H1 (cell line): ENCODE results near the gene IL36G. TPM values are rescaled to one million over a fixed set of nuclear protein-coding genes. Genes with fewer than 3 reads are reported as not detected.

Experiments
- CTCF ChIA-PET: fragments of 300-600 bp; sonication (Branson Sonifier 250); formaldehyde crosslinking; loops from one replicate; lab custom pipeline; 2021; ENCODE audit not compliant: partially characterized antibody; lab: Charles Lee
- POLR2A ChIA-PET: fragments of 300-600 bp; sonication (Branson Sonifier 250); formaldehyde crosslinking; loops from one replicate; lab custom pipeline; 2021; ENCODE audit warnings: inconsistent platforms; ENCODE audit not compliant: partially characterized antibody; lab: Charles Lee
- DNase-seq, 2 experiments: peaks; one replicate each; pipeline versions ENCODE4 v3.0.0 to v3.0.0-alpha.2; 2010 to 2022; ENCODE audit warnings: low spot score in 2 of 2, low read depth in 1 of 2, mixed read lengths in 1 of 2
- FAIRE-seq: peaks from 2 replicates; lab custom pipeline; 2011; peaks lifted over from hg19 to GRCh38; lab: Jason Lieb, UNC
- H2AFZ ChIP-seq: 2 replicates; pipeline ENCODE4 v1.8.1; 2012; ENCODE audit warnings: low read length, inconsistent platforms
- H2AK5ac ChIP-seq: 2 replicates; pipeline ENCODE4 v1.6.1; 2013; ENCODE audit warnings: low read depth, low read length
- H2BK120ac ChIP-seq: replicated peaks from 2 replicates; pipeline ENCODE3; 2013; ENCODE audit warnings: low read depth, low read length, inconsistent platforms
- H2BK12ac ChIP-seq: 2 replicates; pipeline ENCODE4 v1.6.1; 2013; ENCODE audit warnings: low read depth, low read length
- H2BK15ac ChIP-seq: 2 replicates; pipeline ENCODE4 v1.6.1; 2013; ENCODE audit warnings: low read length
- H2BK20ac ChIP-seq: 2 replicates; pipeline ENCODE4 v1.6.1; 2013; ENCODE audit warnings: low read length
- H2BK5ac ChIP-seq: 2 replicates; pipeline ENCODE4 v1.6.1; 2013; ENCODE audit warnings: low read depth, low read length
- H3K14ac ChIP-seq: 2 replicates; pipeline ENCODE4 v1.6.1; 2013; ENCODE audit warnings: inconsistent platforms; ENCODE audit not compliant: insufficient read length
- H3K18ac ChIP-seq: 2 replicates; pipeline ENCODE4 v1.6.1; 2013; ENCODE audit warnings: low read length; ENCODE audit errors: extremely low read depth
- H3K23ac ChIP-seq: 2 replicates; pipeline ENCODE4 v1.6.1; 2013; ENCODE audit warnings: inconsistent platforms; ENCODE audit not compliant: insufficient read length
- H3K23me2 ChIP-seq: 2 replicates; pipeline ENCODE4 v1.6.1; 2013; ENCODE audit warnings: low read depth, low read length
- H3K27ac ChIP-seq: 2 replicates; pipeline ENCODE4 v1.6.1; 2011; ENCODE audit warnings: low read depth, low read length, inconsistent platforms
- H3K27me3 ChIP-seq, 4 experiments: replicated peaks in 1 of 4; 1 replicate in 1 of 4; 2 replicates in 3 of 4; pipeline versions ENCODE4 v1.6.1 to v1.8.1; 2011 to 2013; ENCODE audit warnings: low read length in 3 of 4, mild to moderate bottlenecking in 3 of 4, inconsistent platforms in 2 of 4, mixed read lengths in 2 of 4, moderate library complexity in 1 of 4; ENCODE audit not compliant: control insufficient read depth in 3 of 4, insufficient read depth in 3 of 4; ENCODE audit errors: extremely low read depth in 1 of 4
- H3K36me3 ChIP-seq, 4 experiments: 2 replicates each; pipeline versions ENCODE4 v1.6.1 to v1.8.1; 2011 to 2013; ENCODE audit warnings: mild to moderate bottlenecking in 4 of 4, low read length in 3 of 4, moderate library complexity in 2 of 4, control low read depth in 1 of 4, inconsistent platforms in 1 of 4; ENCODE audit not compliant: insufficient read depth in 4 of 4, control insufficient read depth in 2 of 4
- H3K4ac ChIP-seq: replicated peaks from 2 replicates; pipeline ENCODE3; 2013; ENCODE audit warnings: low read length, low read depth, mixed read lengths, inconsistent platforms; ENCODE audit not compliant: insufficient read length
- H3K4me1 ChIP-seq, 4 experiments: replicated peaks in 1 of 4; 1 replicate in 1 of 4; 2 replicates in 3 of 4; pipeline versions ENCODE4 v1.6.1 to v1.8.1; 2011 to 2013; ENCODE audit warnings: low read length in 3 of 4, inconsistent platforms in 2 of 4, mixed read lengths in 1 of 4; ENCODE audit not compliant: insufficient read depth in 4 of 4, control insufficient read depth in 3 of 4
- H3K4me2 ChIP-seq, 2 experiments: 2 replicates each; pipeline versions ENCODE4 v1.6.1 to v1.8.1; 2011 to 2013; ENCODE audit warnings: low read depth in 2 of 2, low read length in 2 of 2, control low read depth in 1 of 2, inconsistent platforms in 1 of 2, mild to moderate bottlenecking in 1 of 2; ENCODE audit not compliant: insufficient read depth in 1 of 2
- H3K4me3 ChIP-seq, 4 experiments: fragments of 200-600, 300-600 bp in 1 of 4; sonication (generic), shearing (Covaris generic), sonication (Bioruptor Twin) in 1 of 4; 2 replicates each; pipeline versions ENCODE4 v1.5.1 to v1.8.1; 2011 to 2016; ENCODE audit warnings: low read length in 4 of 4, low read depth in 3 of 4, control low read depth in 2 of 4, inconsistent platforms in 2 of 4, mild to moderate bottlenecking in 2 of 4, mixed read lengths in 1 of 4, moderate library complexity in 1 of 4; ENCODE audit not compliant: insufficient read depth in 2 of 4; ENCODE audit errors: extremely low read depth in 1 of 4
- H3K56ac ChIP-seq: replicated peaks from 2 replicates; pipeline ENCODE3; 2013; ENCODE audit warnings: low read depth, mild to moderate bottlenecking, mixed read lengths, low read length, inconsistent platforms; ENCODE audit not compliant: insufficient read length
- H3K79me1 ChIP-seq: 2 replicates; pipeline ENCODE4 v1.6.1; 2013; ENCODE audit warnings: low read depth, low read length, control low read depth
- H3K79me2 ChIP-seq, 2 experiments: 2 replicates each; pipeline versions ENCODE4 v1.6.1 to v1.8.1; 2012 to 2013; ENCODE audit warnings: low read length in 2 of 2, mild to moderate bottlenecking in 2 of 2, inconsistent platforms in 1 of 2; ENCODE audit not compliant: insufficient read depth in 2 of 2, control insufficient read depth in 1 of 2
- H3K9ac ChIP-seq, 4 experiments: replicated peaks in 1 of 4; 1 replicate in 1 of 4; 2 replicates in 3 of 4; pipeline versions ENCODE4 v1.6.1 to v1.8.1; 2011 to 2013; ENCODE audit warnings: low read depth in 3 of 4, low read length in 3 of 4, control low read depth in 2 of 4, mild to moderate bottlenecking in 2 of 4, moderate library complexity in 2 of 4, inconsistent platforms in 1 of 4; ENCODE audit errors: extremely low read depth in 1 of 4
- H3K9me3 ChIP-seq, 2 experiments: 2 replicates each; pipeline versions ENCODE4 v1.6.1 to v1.8.1; 2012 to 2013; ENCODE audit warnings: mild to moderate bottlenecking in 2 of 2, moderate library complexity in 2 of 2, control low read depth in 1 of 2, inconsistent platforms in 1 of 2, low read depth in 1 of 2, low read length in 1 of 2, mixed read lengths in 1 of 2; ENCODE audit not compliant: insufficient read depth in 2 of 2
- H4K20me1 ChIP-seq, 2 experiments: replicated peaks in 1 of 2; 2 replicates each; pipeline versions ENCODE3 to v1.8.1; 2011 to 2013; ENCODE audit warnings: inconsistent platforms in 2 of 2, low read length in 2 of 2, mild to moderate bottlenecking in 1 of 2; ENCODE audit not compliant: insufficient read depth in 2 of 2, control insufficient read depth in 1 of 2
- H4K5ac ChIP-seq: 2 replicates; pipeline ENCODE4 v1.6.1; 2013; ENCODE audit warnings: low read length, low read depth, mixed read lengths, inconsistent platforms; ENCODE audit not compliant: insufficient read length
- H4K8ac ChIP-seq: 2 replicates; pipeline ENCODE4 v1.8.0; 2013; ENCODE audit warnings: mild to moderate bottlenecking, moderate library complexity, low read length, inconsistent platforms; ENCODE audit not compliant: insufficient read depth; ENCODE audit errors: extremely low read depth
- H4K91ac ChIP-seq: replicated peaks from 2 replicates; pipeline ENCODE3; 2013; ENCODE audit warnings: low read length, mixed read lengths, inconsistent platforms; ENCODE audit not compliant: insufficient read length
- BACH1 ChIP-seq: IDR thresholded peaks from 2 replicates; pipeline ENCODE4 v1.6.1; 2012; ENCODE audit warnings: low read length, improper control_type of control experiment
- CBX5 ChIP-seq: fragments of 300-800, 300-1000 bp; sonication (generic); IDR thresholded peaks from 2 replicates; pipeline ENCODE4 v1.7.1; 2016; ENCODE audit warnings: antibody characterized with exemption, low read length, low read depth
- CHD1 ChIP-seq: IDR thresholded peaks from 2 replicates; pipeline ENCODE4 v1.6.1; 2012; ENCODE audit warnings: low read depth, low read length, improper control_type of control experiment
- KDM1A ChIP-seq: fragments of 200-600, 300-600 bp; sonication (generic); IDR thresholded peaks from 2 replicates; pipeline ENCODE4 v1.7.1; 2016; ENCODE audit warnings: mild to moderate bottlenecking, low read length, borderline replicate concordance
- POLR2AphosphoS5 ChIP-seq: IDR thresholded peaks from 2 replicates; pipeline ENCODE4 v1.6.1; 2011; ENCODE audit warnings: low read depth, low read length
- RBBP5 ChIP-seq: IDR thresholded peaks from 2 replicates; pipeline ENCODE4 v1.7.1; 2012; ENCODE audit warnings: low read depth, mild to moderate bottlenecking, inconsistent platforms, low read length, moderate library complexity, borderline replicate concordance
- SIN3A ChIP-seq, 2 experiments: IDR thresholded peaks in 1 of 2; conservative IDR thresholded peaks in 1 of 2; 2 replicates each; pipeline ENCODE4 v1.6.1; 2011 to 2012; ENCODE audit warnings: low read length in 2 of 2, improper control_type of control experiment in 1 of 2, low read depth in 1 of 2, mild to moderate bottlenecking in 1 of 2
- SP1 ChIP-seq: IDR thresholded peaks from 2 replicates; pipeline ENCODE4 v1.6.1; 2011; ENCODE audit warnings: low read depth, low read length
- SP4 ChIP-seq: IDR thresholded peaks from 2 replicates; pipeline ENCODE4 v1.6.1; 2012; ENCODE audit warnings: low read length, inconsistent platforms
- TCF12 ChIP-seq: IDR thresholded peaks from 2 replicates; pipeline ENCODE4 v1.6.1; 2011; ENCODE audit warnings: low read depth, mild to moderate bottlenecking, low read length
- ZNF274 ChIP-seq: IDR thresholded peaks from 2 replicates; pipeline ENCODE4 v1.7.0; 2012; ENCODE audit warnings: low read length, borderline replicate concordance; ENCODE audit errors: extremely low read depth
- WGBS, 2 experiments: shearing (Covaris generic) in 1 of 2; methylation state at CpG; one replicate each; pipeline versions ENCODE4 v1.1.6 to v1.1.7; 2013 to 2015; ENCODE audit warnings: low lambda C conversion rate in 2 of 2, mixed read lengths in 2 of 2, inconsistent platforms in 1 of 2, low coverage in 1 of 2, missing lambda C conversion rate in 1 of 2; ENCODE audit not compliant: insufficient replicate concordance in 2 of 2, insufficient coverage in 1 of 2, insufficient read length in 1 of 2; ENCODE audit errors: extremely low coverage in 1 of 2, missing lambda C conversion rate in 1 of 2; 5-methylcytosine and 5-hydroxymethylcytosine counted together
- polyA plus RNA-seq, 7 experiments: library from polyadenylated mRNA; depleted of rRNA in 3 of 7; stranded (reverse) in 5 of 7; unstranded in 2 of 7; fragments of >200 nt in 5 of 7; fragments of 200-250 nt in 2 of 7; gene quantifications; 1 replicate in 5 of 7; 2 replicates in 1 of 7; 4 replicates in 1 of 7; pipeline versions ENCODE4 v1.2.1 to v1.2.3, GENCODE V29; 2011 to 2013; ENCODE audit warnings: missing spikeins in 2 of 7, mixed read lengths in 2 of 7
- total RNA-seq: library from RNA; stranded (reverse); fragmentation: NEBNext Ultra II Directional; extraction: Animal tissue kit (Norgen Biotek cat#: 25700); gene quantifications from 2 replicates; pipeline ENCODE4 v1.2.1, GENCODE V29; 2021
- TF ChIP-seq, protein P1 (sequence below): IDR thresholded peaks from 2 replicates; pipeline ENCODE4 v1.6.1; 2012; ENCODE audit warnings: inconsistent platforms

Gene IL36G
- total and polyA plus RNA-seq, 2 of the 8 experiments (the other 6 are each of a cell fraction or from before 2014, with no cell fraction given), result 0.39 TPM; not detected in 1

DNA sequence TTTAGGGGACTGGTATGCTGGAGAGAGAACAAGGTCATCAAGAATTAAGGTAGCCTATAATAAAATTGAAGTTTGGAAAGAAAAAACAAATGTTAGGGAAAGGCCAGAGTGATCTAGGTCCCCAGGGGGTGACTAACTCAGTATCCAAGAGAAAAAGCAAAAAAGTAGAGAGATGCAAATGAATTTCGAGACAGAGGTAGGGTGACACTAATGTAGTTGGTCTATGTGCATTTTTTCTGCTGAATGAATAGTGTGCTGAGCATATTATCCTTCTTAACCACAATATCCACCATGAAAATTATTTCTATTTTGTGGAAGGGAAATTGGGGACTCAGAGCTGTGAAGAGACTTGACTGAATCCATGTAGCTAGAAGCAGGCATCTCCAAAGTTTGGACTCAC, 37.2 kb downstream of the IL36G start:
- H3K79me1 ChIP-seq, result no peaks in the 10 kb centered on the region
- CTCF ChIA-PET, result no interaction called here
- H3K9ac ChIP-seq, result no peak overlapping the region
- no peak for DNase-seq
- H3K18ac ChIP-seq, result no peak overlapping the region
- H3K14ac ChIP-seq, result no peak overlapping the region
- no peaks in the 10 kb centered on the region for H3K23me2 ChIP-seq
- WGBS, 2 experiments, result 93% methylated on average over 1 of the region's 1 CpG; no CpG with 5 or more reads in 1 of the 2 experiments
- H2BK5ac ChIP-seq, result no peak overlapping the region
- H3K56ac ChIP-seq, result no peak overlapping the region
- H3K9me3 ChIP-seq, result peaks cover 0 to 4% of the 10 kb centered on the region in 2 experiments; a peak in 1 of 4 replicates
- H3K23ac ChIP-seq, result no peak overlapping the region
- H3K27ac ChIP-seq, result no peak overlapping the region
- H4K5ac ChIP-seq, result no peak overlapping the region
- FAIRE-seq, result no peak
- no peaks in the 10 kb centered on the region for H3K36me3 ChIP-seq
- H2AK5ac ChIP-seq, result no peak overlapping the region
- no peak overlapping the region for H3K4me3 ChIP-seq
- H2AFZ ChIP-seq, result no peak overlapping the region
- H2BK20ac ChIP-seq, result no peak overlapping the region
- H4K8ac ChIP-seq, result no peak overlapping the region
- H3K4me1 ChIP-seq, result no peaks in the 10 kb centered on the region
- no peak overlapping the region for H2BK15ac ChIP-seq
- H3K4ac ChIP-seq, result no peak overlapping the region
- H4K20me1 ChIP-seq, result no peaks in the 10 kb centered on the region
- TF ChIP-seq BACH1 (no peak), ZNF274 (no peak), SIN3A (conservative IDR thresholded peaks at IDR 0.05 in 1 of 2, IDR thresholded peaks at IDR 0.05 in 1 of 2; ENCODE audit: low read depth in 1 of 2, low read length in 2 of 2) (no peak), POLR2AphosphoS5 (no peak), CHD1 (no peak), SP4 (no peak), CBX5 (no peak), TCF12 (no peak), SP1 (no peak), RBBP5 (no peak), KDM1A (no peak)
- TF ChIP-seq, protein P1, sequence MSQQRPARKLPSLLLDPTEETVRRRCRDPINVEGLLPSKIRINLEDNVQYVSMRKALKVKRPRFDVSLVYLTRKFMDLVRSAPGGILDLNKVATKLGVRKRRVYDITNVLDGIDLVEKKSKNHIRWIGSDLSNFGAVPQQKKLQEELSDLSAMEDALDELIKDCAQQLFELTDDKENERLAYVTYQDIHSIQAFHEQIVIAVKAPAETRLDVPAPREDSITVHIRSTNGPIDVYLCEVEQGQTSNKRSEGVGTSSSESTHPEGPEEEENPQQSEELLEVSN, result no peak
- TF ChIP-seq, all 59 proteins: peak for 0
- Histone ChIP-seq H2BK120ac (no peak overlapping the region), H3K27me3 (no peaks in the 10 kb centered on the region), H3K79me2 (no peaks in the 10 kb centered on the region), H4K91ac (no peak overlapping the region), H3K4me2 (no peak overlapping the region), H2BK12ac (no peak overlapping the region)
- POLR2A ChIA-PET, result no interaction called here
